GM21825 (cell line): ENCODE measurements around the gene PTPN2.
A peak's percentile ranks its signal among the peaks of the same experiment; 100 is the strongest.

ENCODE experiments used
- ATAC-seq: cut with Tn5 transposase; IDR thresholded peaks from one replicate; pipeline ENCODE4 v1.9.1; 2021; ENCODE audit warnings: mild to moderate bottlenecking, moderate library complexity; ENCODE audit not compliant: unreplicated experiment

PTPN2 gene

DNA sequence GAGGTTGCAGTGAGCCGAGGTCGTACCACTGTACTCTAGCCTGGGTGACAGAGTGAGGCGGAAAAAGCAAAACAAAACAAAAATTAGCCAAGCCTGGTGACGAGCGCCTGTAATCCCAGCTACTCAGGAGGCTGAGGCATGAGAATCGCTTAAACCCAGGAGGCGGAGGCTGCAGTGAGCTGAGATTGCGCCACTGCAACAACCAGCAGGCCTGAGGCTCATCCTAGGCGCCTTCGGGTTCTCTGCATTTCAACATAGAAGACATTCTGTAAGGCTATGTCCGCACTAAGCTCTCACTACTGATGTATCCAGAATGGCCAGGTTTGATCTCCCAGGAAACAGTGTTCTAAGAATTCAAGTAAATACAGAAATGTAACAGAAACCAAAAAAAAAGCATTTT, 23.5 kb downstream of the PTPN2 start:
- no peak for ATAC-seq

DNA sequence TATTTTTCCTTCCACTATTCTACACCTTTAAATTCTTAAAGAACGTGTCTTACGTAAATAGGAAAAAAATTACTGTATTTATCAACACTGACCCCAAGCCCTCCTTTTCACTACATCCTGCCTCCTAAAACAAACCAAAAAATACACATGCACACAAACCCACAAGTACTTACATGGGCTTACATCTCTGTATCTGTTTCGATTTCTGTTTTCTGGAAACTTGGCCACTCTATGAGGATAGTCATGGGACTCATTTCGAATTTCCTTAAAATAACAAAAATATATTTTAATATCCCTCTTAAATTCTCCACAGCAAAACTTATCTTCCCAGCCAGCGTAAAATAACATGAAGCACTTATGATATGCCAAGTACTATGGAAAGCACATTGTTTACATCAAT, 25.0 kb downstream of the PTPN2 start:
- no peak for ATAC-seq

DNA sequence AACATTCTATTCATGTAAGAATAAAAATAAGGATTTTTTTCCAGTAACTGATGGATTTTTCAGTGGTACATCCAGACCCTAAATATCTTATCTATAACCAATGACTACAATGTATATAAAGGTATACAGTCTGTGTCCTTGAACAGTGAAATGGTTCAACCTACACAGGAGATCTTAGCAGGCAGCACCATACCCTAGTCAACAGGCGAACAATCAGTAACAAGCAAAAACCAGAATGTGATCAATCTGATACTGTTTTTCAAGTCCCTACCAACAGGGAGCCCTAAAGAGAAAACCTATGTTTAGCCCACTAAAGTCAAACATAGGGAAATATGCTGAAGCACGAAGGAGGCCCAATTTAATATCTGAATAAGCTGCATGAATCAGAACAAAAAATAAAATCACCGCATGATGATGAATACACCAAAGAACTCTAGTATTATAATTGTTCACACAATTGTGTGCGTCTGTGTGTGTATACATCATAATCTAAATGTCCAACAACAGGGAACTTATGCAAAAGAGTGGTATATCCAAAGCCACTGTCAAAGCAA, 26.0 kb downstream of the PTPN2 start:
- ATAC-seq = no peak

DNA sequence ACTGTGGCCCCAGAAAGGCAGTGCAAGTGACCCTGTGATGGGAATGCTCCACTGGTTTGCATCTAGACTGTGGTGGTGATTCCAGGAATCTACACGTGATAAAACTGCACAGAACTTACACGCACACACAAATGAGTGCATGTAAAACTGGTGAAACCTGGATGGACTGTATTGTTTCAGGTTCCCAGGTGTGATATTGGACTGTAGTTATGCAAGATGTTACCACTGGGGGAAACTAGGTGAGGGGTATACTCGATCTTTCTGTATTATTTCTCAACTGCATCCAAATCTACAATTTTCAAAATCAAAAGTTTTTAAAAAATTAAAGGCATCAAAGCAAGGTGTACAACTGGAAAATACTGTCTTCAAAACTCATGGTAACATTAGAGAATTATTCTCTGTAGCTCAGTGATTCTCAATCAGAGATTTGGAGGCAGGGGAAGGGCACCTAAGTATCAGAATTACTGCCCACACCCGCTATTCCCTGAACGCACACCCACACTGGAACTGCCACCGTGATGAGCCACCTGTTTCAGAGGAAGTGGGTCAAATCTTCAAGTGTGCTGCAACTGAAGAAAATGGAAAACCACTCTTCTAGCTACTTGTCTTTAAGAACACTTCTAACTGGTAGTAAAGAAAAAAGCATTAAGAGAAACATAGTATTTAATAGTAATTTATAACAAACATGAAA, 26.7 kb downstream of the PTPN2 start:
- no peak for ATAC-seq

DNA sequence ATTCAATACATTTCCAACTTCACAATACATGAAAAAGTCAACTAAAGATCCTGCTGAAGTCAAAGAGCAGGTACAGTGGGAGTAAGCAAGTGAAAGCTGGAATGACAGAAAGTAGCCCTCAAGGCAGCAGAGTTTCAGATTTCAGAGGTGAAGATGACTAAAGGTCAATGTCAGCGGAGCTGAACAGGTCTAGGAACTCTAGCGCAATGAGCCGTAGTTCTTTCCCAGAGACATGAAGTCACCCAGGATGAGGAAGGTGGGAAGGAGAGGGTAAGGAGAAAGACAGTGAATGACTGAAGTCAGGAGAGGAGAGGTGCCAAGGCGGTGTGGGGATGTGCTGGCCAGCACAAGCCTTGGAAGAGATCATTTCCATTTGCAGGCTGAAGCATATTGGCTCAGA, 28.1 kb downstream of the PTPN2 start:
- ATAC-seq = no peak

DNA sequence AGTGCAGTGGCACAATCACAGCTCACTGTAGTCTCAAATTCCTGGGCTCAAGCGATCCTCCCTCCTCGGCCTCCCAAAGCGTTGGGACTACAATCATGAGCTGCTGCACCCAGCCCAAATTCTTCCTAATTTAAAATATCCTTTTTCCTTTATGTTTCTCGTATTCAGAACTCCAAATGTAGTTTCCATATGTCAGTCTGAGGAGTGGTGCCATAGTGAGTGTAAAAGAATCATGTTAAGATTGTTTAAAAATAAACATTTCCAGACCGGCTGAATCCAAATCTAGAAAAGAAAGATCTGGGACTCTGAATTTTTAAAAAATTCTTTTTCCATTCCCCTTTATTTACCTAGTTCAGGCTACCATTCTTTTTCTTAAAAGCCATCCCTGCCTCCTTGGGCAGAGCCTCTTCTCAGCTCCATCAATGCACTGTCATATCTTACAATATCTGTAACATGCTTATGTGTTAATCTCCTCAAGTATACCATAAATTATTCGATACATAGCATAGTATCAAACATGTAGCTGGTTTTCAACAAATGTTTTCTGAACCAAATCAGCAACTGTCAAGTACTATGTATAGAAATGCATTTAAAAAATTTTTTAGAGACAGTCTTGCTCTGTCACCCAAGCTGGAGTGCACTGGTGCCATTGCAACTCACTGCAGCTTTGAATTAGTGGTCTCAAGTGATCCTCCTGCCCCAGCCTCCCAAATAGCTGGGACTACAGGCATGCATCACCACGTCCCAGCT, 31.3 kb downstream of the PTPN2 start:
- ATAC-seq = no peak

DNA sequence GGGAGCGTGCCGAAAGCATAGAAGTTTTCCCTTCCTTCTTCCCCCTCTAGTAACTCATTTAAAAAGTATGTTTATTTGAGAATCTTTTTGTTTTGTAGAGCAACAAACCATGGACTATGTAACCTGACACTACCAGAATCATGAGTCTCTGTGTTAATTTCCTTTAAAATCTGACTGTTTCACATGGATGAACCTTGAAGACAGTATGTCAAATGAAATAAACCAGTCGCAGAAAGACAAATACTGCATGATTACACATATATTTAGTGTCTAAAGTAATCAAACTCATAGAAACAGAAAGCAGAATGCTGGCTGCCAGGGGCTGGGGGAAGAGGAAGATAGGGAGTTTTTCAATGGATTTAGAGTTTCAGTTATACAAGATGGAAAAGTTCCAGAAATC, 32.3 kb downstream of the PTPN2 start:
- no peak for ATAC-seq

DNA sequence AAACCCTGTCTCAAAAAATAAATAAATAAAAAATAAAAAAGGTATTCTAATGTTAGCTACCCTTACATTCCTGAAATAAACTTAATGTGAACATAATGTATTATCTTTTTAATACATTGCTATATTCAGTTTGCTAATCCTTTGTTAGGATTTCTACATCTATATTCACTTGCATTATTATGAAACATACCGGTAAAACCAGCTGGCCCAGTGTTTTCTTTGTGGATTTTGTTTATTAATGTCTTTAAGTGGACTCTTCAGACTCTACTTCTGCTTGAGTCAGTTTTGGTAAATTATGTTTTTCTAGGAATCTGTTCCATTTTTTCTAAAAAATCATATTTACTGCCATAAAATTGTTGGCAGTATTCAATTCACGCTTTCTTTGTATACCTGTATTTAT, 34.5 kb downstream of the PTPN2 start:
- no peak for ATAC-seq

DNA sequence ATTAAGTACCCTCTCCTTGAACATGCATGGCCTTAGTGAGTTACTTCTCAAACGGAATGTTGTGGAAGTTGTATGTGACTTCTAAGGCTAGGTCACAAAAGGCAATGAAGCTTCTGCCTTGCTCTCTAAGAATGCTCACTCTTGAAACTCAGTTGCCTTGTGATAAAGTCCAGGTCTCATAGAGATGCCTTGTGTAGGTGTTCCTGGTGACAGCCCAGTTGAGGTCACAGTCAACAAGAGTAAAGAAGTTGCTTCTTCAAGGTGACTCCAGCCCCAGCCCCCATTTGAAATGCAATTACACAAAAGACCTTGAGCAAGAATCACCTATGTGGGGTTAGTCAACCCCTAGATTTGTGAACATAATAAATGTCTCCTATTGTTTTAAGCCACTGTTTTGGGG, 35.6 kb downstream of the PTPN2 start:
- ATAC-seq = no peak

DNA sequence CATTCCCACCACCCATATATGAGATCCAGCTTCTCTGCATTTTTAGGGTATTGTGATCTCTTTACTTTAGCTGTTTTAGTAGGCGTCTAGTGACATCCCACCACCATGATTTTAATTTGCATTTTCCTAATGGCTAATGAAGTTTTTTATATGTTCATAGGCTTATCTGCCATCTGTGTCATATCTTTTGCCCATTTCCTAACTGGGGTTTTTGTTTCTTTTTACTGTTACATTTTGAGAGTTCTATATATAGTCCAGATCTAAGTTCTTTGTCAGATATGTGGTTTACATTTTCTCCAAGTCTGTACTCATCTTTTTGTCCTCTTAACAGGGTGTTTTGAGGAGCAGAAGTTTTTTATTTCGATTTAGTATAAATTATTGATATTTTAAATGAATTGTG, 39.6 kb downstream of the PTPN2 start:
- no peak for ATAC-seq

DNA sequence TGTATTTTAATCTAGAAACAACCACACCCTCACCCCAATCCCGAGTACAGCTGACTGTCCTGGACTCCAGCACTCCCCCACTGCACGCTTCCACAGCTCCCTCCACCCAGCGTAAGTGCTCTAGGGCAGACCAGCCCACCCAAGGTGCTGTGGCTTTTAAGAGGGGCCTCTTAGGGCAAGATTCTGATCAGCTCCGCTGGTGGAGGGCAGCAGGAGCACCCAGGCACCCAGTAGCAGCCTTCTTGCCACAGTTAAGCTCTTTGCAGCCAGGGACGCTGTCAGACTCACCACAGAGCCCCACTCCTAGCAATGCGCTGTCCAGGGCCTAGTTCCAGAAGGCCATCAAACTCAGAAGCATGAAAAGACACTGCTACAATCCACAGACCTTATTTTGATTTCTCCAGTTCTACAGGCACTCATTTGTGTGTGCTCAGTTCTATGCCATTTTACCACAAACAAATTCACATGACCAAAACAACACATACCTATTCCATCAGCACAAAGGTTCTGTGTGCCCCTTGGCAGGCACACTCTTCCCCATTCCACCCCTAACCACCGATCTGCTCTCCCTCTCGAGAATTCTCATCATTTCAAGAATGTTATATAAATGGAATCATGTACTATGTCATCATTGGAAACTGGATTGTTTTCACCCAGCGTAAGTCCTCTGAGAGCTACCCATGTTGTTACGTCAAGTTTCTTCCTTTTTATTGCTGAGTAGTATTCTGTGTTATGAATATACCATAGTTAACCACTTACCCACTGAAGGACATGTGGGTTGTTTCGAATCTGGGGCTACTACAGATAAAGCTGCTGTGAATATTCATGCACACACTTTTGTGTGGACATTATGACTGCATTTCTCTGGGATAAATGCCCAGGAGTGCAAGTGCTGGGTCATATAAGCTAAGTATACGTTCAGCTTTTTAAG, 40.4 kb downstream of the PTPN2 start:
- no peak for ATAC-seq

DNA sequence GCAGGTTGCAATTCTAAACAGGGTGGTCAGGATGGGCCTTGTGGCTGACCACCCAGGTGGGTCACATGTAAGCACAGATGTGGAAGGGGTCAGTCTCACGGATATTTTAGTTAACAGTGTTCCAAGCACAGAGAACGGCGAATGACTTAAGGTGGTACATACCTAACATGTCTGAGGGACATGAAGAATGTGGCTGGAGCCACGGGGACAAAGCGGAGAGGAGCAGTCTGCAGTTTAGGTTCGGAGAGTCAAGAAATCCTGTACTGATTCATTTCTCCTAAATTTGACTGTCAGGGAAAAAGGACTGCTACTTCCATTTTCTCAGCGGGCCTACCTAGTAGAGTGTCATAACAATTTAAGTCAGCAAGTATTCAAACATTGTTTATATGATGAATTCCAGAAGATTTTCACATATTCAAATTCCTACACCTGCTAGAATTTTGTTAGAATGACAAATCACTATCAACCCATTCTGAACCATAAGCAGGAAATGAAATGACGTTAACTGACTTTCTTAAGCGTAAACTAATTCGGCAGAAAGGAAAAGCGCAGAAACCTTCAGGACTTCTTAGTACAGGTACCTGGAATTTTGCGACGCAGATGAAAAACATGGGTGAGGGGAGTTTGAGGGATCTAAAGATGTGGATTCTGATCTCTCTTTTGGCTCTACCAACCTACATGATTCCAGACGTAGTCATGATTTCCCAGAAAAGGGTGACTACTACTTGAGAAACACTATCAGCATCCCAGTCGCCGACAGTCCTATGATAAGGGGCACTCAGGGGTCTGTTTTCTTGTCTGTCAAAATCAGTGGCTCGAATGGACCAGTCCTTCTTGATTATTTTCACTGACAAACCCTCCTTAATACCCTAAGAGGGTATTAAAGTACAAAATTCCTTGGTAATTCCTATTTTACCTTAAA, 41.3 kb downstream of the PTPN2 start:
- ATAC-seq = no peak

DNA sequence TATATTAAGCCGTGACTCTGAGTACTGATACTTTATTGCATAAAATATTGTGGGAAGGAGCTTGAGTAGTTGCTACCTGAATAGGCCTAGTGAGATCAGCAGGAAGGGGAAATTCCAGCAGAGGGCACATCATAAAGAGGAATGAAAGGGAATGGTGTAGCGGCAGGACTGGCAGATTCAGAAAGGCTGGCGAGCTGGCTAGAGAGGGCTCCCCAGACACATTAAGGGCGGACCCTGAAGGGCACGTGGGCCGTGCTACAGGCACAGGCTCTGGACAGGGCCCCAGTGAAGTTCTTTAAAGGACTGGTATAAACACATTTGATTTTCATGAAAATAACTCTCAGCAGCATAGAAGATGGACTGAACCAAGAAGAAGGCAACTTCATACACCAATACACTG, 43.0 kb downstream of the PTPN2 start:
- ATAC-seq = no peak

DNA sequence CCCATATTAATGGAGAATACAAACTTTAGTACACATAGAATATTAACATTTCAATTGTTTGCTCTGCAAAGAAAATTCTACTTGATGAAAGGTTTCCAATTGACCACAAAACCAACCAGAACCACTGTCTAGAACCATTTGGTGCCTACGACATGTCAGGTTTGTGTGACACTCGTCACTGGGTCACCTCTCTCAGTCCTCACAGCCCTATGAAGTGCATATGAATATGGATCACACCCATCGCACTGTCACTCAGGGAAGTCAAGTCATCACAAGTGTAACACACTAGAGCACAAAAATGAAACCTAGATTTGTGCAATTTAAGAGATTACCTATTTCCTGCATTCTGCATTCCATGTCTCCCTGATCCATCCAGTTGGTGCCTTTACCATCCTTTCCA, 43.7 kb downstream of the PTPN2 start:
- no peak for ATAC-seq

DNA sequence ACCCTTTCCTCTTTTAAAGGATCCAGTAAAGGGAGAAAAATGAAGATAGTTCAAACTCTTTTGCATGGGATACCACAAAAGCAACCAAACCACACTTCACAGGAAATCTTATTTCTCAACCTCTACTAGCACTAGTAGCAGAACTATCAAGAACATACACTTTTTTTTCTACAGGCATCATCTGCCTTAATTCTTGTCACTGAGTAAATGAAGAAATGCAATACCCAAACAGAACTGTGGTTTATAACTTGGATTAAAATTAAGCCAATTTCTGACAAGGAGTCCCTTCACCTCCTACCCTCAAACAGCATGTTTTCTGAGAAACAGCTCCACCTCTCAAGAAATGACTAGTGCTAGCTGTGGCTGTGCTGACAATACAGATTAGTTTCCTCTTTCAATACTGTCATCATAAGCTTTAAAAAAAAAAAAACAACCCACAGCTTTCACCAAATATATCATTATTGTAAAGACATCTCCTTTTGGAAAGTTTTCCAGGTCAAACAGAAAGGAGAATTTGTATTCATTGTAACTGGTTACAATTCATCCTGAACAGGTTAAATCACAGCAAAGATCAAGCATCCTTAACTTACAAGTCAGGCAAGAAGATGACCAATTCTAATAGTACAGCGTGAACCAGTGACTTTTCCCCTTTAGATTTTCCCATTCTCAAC, 44.4 kb downstream of the PTPN2 start:
- peak; percentile 63 for ATAC-seq

DNA sequence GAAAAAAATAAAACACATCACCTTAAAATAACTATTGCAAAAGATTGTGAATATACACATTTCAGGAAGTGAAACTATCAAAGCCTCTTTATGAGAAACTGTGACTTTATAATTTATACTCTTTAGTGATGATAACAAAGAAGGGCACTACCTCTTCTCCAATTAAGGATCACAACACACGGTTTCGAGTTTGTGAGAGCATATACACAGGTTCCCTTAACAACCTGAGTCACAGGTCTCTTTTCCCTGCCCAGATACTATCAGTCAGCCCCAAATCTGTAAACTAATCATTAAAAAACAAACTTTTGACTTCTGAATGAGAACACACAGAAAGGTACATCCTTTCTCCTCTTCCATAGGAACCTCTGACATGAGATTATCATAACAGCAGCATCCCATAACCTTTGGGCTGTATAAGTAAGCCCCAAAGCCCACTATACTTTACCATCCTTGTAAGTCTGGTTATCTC, 44.9 kb downstream of the PTPN2 start:
- peak; percentile 37 for ATAC-seq

DNA sequence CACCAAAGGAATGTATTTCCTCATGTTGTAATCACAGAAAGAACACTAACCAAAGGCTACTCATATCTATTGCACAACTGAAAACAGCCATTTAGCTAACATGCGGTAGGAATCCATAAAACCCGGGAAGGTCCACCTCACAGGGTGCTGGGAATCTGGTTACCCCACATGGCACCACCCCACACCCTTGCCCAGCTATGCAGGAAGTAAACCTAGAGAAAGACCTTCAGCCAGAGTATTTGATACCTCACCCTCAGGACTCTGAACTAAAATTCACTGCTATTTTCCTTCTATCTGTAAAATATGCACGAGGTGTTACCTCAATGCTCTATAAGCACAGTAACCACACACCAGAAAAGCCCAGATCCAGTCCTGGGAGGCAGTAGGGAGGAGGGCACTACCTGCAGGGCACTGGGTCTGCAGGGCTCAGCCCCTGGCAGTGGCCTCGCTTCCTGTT, 45.8 kb downstream of the PTPN2 start:
- ATAC-seq = no peak

DNA sequence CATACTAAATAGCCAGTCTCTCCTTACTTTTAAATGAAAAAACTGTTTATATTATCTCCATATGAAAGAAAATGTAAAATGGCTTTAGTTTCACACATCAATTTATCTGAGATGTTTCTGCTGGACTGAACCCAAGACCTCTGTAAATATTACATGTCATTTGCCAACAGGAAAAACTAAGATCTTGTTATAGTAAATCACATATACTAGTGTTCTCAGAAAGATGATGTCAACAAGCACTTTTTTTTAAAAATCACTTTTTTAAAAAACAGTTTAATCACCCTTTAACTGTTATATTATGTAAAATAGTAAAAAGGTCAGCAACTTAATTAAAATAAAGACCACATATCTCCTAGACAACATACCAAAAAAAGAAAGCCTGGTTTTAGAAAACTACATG, 46.3 kb downstream of the PTPN2 start:
- no peak for ATAC-seq

DNA sequence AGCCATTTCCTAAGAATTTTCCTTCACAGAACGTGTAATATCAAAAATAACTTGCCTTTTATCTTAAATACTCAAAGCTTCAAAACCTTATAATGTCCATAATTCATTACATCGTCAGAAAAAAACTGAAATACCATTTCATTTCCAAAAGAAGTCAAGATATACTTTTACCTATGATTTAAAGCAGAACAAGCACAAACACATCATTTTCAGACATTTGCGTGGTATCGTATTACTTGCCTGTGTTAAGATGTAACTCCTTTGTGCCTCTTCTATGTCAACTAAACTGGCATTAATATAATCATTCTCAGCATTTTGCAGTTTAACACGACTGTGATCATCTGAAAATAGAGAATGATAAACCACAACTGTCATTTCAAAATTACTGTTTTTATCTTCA, 47.5 kb downstream of the PTPN2 start:
- no peak for ATAC-seq
